ENCODE data around the gene PLCB4.
"Not testable (repeated sequence)": the region's sequence is repeated elsewhere in the genome, so short reads cannot be mapped to it uniquely, and the experiment has no call there.

Gene PLCB4

DNA sequence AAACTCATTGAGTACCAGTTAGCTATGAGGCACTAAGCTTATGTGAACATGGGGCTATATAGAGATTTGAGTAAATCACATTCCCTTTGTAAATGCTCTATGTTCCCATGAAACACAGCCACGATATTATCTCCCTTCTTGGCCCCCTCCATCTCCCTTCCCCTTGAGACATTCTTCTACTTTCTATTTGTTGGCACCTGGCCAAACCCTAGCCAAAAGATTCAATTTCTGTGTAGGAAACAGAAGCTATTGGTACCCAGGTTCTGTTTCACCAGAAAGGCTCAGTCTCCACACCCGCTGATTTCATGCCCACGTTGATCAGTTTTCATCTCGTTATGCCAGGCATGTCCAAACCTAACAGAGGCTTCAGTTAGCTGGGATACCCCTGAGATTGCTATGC, 300.0 kb downstream of the PLCB4 start:
- DNase-seq (no peak), ATAC-seq (no peak)
- Mint-ChIP-seq H3K9me3 (no peaks in the 10 kb centered on the region), H3K4me3 (no peak overlapping the region), H3K27ac (no peak overlapping the region), H3K4me1 (no peaks in the 10 kb centered on the region), H3K36me3 (ENCODE audit: low read depth) (no peaks in the 10 kb centered on the region), H3K27me3 (no peaks in the 10 kb centered on the region)

DNA sequence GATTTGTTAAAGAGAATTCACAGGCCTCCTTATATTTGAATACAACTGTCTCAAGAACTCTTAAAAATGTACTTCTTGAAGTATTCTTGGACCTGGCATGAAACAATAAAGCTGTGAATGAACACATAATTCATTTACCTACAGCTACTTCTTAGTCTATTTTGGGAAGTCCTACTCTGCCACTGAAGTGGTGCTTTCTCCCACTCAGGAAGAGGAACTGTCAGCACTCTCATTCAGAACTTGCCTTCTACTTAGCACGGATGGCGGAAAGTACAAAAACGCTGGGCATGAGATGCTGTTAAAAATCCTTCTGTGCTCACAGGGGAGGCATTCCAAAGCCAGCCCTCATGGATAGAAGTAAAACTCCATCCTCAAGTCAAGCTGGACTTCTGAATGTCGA, 300.7 kb downstream of the PLCB4 start:
- DNase-seq (no peak), ATAC-seq (no peak)
- Mint-ChIP-seq H3K4me3 (no peak overlapping the region), H3K9me3 (no peaks in the 10 kb centered on the region), H3K36me3 (ENCODE audit: low read depth) (no peaks in the 10 kb centered on the region), H3K27ac (no peak overlapping the region), H3K4me1 (no peaks in the 10 kb centered on the region), H3K27me3 (no peaks in the 10 kb centered on the region)

DNA sequence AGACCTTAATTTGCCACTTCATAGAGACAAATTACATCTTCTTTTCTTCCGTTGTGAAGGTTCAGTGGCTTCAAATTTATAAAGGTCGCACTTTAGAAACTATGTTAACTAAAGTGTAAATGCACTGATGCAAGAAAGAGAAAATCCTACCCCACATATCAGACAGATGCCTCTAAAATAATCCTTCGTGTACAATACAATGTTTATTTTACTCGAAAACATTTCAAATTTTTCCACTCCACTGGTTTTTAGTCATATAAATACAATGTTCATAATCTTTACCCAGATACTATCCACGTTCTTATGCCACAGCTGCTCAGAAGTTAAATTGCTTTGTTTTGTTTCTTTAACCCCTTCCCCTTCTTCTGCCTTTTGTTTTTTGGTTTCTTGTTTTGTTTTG, 305.2 kb downstream of the PLCB4 start:
- H3K4me3 Mint-ChIP-seq = no peak overlapping the region
- H3K27me3 Mint-ChIP-seq = no peaks in the 10 kb centered on the region
- H3K4me1 Mint-ChIP-seq = no peaks in the 10 kb centered on the region
- no peaks in the 10 kb centered on the region for H3K36me3 Mint-ChIP-seq (ENCODE audit: low read depth)
- no peak overlapping the region for H3K27ac Mint-ChIP-seq
- no peaks in the 10 kb centered on the region for H3K9me3 Mint-ChIP-seq
- ATAC-seq (no peak), DNase-seq (no peak)

DNA sequence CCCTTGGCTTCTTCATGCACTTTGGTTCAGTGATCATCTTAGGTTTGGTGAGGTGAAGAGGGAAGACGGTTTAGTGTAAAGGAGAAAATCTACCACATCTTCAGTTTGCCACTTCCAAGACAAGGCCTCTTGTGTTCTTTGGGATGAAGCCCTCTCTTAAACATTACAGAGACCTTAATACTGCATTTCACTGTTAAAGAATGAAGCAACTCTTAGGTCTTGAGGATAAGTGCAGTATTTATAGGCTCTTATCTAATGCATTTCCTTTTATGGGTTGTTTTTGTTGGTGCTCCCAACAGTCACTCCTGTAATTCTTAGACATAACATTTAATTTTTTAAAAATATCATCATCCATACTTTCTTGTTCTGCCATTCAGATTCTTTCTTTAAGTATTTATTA, 305.6 kb downstream of the PLCB4 start:
- DNase-seq = no peak
- Mint-ChIP-seq H3K36me3 (ENCODE audit: low read depth) (no peaks in the 10 kb centered on the region), H3K9me3 (no peaks in the 10 kb centered on the region), H3K27ac (no peak overlapping the region), H3K4me1 (no peaks in the 10 kb centered on the region), H3K27me3 (no peaks in the 10 kb centered on the region), H3K4me3 (no peak overlapping the region)
- no peak for ATAC-seq

DNA sequence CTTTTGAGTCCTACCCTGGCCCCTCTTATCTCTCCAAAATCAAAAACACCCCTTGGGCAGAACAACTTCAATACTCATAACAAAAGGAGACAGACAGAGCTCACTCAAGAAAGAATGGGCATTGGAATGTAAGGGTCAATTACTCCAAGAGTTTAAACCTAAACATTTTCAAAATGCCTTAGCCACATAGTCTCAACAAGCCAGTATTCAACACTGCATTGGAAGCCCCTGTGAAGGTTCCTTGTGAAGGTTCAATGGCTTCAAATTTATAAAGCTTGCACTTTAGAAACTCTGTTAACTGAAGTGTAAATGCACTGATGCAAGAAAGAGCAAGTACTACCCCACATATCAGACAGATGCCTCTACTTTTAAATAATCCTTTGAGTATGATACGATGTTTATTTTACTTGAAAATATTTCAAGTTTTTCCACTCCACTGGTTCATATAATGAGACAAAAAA, 306.4 kb downstream of the PLCB4 start:
- Mint-ChIP-seq H3K4me3 (no peak overlapping the region), H3K27ac (no peak overlapping the region), H3K27me3 (no peaks in the 10 kb centered on the region), H3K4me1 (no peaks in the 10 kb centered on the region), H3K9me3 (no peaks in the 10 kb centered on the region), H3K36me3 (ENCODE audit: low read depth) (no peaks in the 10 kb centered on the region)
- DNase-seq (no peak), ATAC-seq (no peak)

DNA sequence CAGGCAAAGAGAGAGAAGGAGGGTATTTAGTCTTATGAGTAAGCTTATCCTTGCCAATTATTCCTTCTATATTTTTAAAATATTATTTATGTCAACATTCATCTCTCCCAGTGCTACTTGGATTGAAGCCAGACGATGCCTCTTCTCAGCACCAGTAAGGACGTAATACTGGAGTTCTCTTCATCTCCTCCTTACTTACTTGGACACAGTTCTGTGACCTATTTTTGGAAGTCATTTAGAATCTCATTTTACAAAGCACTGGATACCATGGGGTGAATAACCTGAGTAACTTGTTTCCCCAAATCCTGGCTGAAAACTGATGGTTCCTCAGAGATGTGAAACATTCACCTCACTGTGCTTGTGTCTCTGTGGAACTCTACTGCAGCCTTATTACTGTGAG, 308.1 kb downstream of the PLCB4 start:
- no peak overlapping the region for H3K4me3 Mint-ChIP-seq
- ATAC-seq = no peak
- no peaks in the 10 kb centered on the region for H3K4me1 Mint-ChIP-seq
- H3K27ac Mint-ChIP-seq = no peak overlapping the region
- H3K9me3 Mint-ChIP-seq = no peaks in the 10 kb centered on the region
- DNase-seq = no peak
- no peaks in the 10 kb centered on the region for H3K27me3 Mint-ChIP-seq
- H3K36me3 Mint-ChIP-seq (ENCODE audit: low read depth) = no peaks in the 10 kb centered on the region

DNA sequence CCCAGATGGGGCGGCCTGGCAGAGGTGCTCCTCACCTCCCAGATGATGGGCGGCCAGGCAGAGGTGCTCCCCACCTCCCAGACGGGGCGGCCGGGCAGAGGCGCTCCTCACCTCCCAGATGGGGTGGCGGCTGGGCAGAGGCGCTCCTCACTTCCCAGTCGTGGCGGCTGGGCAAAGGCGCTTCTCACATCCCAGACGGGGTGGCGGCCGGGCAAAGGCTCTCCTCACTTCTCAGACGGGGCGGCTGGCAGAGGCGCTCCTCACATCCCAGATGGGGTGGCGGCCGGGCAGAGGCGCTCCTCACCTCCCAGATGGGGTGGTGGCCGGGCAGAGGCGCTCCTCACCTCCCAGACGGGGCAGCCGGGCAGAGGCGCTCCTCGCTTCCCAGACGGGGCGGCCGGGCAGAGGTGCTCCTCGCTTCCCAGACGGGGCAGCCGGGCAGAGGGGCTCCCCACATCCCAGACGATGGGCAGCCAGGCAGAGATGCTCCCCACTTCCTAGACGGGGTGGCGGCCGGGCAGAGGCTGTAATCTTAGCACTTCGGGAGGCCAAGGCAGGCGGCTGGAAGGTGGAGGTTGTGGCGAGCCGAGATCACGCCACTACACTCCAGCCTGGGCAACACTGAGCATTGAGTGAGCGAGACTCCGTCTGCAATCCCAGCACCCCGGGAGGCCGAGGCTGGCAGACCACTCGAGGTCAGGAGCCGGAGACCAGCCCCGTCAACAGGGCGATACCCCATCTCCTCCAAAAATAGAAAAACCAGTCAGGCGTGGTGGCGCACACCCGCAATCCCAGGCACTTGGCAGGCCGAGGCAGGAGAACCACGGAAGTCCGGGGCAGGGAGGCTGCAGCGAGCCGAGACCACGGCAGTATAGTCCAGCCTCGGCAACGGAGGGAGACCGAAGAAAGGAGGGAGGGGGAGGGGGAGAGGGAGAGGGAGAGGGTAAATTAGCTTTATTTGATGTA, 316.7 kb downstream of the PLCB4 start:
- not testable (repeated sequence) for DNase-seq; H3K27me3 Mint-ChIP-seq; H3K9me3 Mint-ChIP-seq; H3K4me1 Mint-ChIP-seq; H3K4me3 Mint-ChIP-seq; H3K27ac Mint-ChIP-seq; ATAC-seq; H3K36me3 Mint-ChIP-seq (ENCODE audit: low read depth)

DNA sequence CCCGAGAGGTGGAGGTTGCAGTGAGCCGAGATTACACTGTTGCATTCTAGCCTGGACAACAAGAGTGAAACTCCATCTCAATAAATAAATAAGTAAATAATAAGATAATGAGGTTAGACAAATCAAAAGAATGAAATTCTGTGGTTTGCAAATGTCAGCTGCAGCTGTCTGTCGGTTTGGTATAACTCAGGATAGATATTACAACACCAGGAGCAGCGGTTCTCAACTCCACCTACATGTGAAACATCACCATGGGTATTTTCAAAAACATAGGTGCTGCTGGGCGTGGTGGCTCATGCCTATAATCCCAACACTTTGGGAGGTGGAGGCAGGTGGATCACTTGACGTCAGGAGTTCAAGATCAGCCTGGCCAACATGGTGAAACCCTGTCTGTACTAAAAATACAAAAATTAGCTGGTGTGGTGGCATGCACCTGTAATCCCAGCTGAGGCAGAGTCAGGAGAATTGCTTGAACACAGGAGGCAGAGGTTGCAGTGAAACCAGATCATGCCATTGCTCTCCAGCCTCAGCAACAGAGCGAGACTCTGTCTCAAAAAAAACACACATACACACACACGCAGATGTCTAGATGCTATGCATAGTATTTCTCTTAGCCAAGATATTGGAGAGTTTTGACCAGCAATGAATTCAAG, 319.4 kb downstream of the PLCB4 start:
- DNase-seq = no peak
- H3K9me3 Mint-ChIP-seq = peaks cover 3% of the 10 kb centered on the region
- no peaks in the 10 kb centered on the region for H3K27me3 Mint-ChIP-seq
- no peak overlapping the region for H3K27ac Mint-ChIP-seq
- no peaks in the 10 kb centered on the region for H3K36me3 Mint-ChIP-seq (ENCODE audit: low read depth)
- H3K4me3 Mint-ChIP-seq = no peak overlapping the region
- ATAC-seq = no peak
- no peaks in the 10 kb centered on the region for H3K4me1 Mint-ChIP-seq

DNA sequence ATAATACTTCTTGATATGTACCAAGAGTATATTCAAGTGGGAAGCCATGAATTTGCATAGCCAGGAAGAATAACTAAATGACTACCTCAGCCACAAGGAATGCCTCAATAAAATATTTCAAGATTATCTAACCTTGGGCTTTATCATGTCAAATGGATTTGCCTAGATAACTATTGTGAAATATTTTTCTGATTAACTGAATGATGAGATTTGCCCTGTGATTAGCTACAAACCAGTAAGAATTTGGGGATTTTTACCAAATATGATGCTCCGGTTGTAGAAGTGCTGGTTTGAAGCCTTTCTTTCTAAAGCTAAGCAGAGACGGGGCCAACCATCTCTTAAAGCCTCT, 319.9 kb downstream of the PLCB4 start:
- Mint-ChIP-seq H3K4me3 (no peak overlapping the region), H3K4me1 (no peaks in the 10 kb centered on the region), H3K27me3 (no peaks in the 10 kb centered on the region), H3K27ac (no peak overlapping the region), H3K36me3 (ENCODE audit: low read depth) (no peaks in the 10 kb centered on the region), H3K9me3 (peaks cover 3% of the 10 kb centered on the region)
- ATAC-seq (no peak), DNase-seq (no peak)

DNA sequence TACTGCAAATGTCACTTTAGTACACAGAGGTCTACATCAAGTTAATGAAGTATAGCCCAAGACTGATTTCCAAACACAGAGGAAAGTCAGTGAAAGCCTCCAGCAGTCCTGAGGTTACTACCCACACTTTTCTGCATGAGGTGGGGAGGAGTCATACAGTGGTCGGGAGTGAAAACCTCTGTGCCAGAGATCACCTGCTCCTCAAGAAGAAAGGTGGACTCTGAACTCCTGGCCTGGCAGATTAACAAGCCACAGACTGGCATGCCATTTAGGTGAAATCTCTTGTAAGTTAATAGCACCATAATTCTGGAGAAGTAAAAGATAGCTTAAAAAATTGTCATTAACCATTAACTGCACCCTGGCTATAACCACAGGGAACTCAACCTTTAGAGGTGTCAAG, 320.5 kb downstream of the PLCB4 start:
- Mint-ChIP-seq H3K27ac (no peak overlapping the region), H3K4me3 (no peak overlapping the region), H3K36me3 (ENCODE audit: low read depth) (no peaks in the 10 kb centered on the region), H3K9me3 (peaks cover 3% of the 10 kb centered on the region), H3K4me1 (no peaks in the 10 kb centered on the region), H3K27me3 (no peaks in the 10 kb centered on the region)
- DNase-seq = no peak
- no peak for ATAC-seq

DNA sequence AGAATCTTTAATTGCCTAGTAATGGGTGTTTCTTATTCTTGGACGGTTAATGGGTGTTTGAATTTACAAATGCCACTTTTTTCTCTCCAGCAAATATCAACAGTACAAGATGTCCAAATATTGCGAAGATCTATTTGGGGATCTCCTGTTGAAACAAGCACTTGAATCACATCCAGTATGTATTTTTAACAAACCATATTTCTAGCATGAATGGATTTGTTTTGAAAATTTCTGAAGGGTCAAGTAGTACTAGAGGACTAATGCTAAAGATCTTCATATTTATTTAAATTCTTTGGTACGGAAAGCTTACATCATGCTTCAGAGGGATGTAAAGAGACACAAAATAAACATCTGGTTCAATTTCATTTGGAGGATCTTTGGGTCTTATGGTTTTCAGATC, 321.6 kb downstream of the PLCB4 start:
- no peaks in the 10 kb centered on the region for H3K36me3 Mint-ChIP-seq (ENCODE audit: low read depth)
- ATAC-seq (no peak), DNase-seq (no peak)
- H3K27ac Mint-ChIP-seq = no peak overlapping the region
- H3K4me3 Mint-ChIP-seq = no peak overlapping the region
- peaks cover 3% of the 10 kb centered on the region for H3K9me3 Mint-ChIP-seq
- no peaks in the 10 kb centered on the region for H3K4me1 Mint-ChIP-seq
- H3K27me3 Mint-ChIP-seq = no peaks in the 10 kb centered on the region

DNA sequence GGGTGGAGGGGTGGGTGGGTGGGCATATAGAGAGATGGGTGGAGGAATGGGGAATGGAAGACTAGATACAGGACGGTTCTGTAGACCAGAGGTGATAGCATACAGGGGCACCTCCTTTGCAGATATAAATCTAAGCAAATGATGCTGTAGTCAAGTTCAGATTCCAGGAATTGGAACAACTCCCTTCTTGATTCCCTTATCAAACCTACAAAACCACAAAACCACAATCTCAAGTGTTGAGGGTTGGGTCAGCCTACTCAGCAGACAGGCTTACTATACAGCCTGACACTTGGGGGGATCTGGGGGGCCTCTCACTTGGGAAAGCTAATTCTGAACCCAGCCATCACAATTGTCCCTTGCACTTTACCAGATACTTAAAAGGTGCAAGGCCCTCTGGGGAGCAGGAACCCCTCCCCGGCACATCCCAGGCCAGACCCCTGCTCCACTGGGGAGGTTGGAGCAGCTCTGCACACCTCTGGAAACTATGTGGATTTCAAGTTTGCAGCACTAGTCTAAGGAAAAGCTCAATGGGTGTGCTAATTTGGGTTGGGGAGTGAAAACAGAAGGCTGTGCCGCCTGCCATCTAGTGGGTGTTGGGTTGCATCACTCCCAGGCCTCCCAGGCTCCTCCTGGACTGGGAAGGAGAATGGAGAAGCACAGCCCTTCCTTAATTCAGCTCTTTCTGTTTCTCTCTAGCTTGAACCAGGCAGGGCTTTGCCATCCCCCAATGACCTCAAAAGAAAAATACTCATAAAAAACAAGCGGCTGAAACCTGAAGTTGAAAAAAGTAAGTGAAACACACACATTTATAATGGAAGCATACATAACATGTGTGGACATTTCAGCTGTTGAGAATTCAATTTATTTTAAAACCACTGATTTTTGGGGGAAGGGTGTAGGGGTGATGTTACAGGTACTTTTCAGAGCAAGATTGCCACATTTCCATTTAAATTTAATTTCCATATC, 324.3 kb downstream of the PLCB4 start:
- no peak for DNase-seq
- no peaks in the 10 kb centered on the region for H3K4me1 Mint-ChIP-seq

DNA sequence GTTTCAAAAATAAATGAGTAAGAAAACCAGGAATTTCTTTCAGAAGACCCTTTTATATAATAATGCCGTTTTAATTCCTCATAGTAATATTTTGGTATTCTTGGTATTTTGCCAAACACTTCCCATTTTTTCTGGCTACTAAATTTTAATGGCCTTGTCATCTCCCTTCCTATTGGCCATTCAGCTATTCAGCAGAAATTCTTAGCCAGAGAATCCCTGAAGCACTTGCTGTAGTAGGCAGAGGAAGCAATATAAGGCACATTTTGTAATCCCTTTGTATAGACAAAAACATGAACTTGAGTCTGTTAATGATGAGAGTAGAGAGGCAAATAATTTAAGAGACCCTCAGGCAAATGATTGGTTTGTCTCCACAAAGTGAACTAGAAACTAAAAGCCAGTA, 327.1 kb downstream of the PLCB4 start:
- Mint-ChIP-seq H3K27ac (no peak overlapping the region), H3K27me3 (no peaks in the 10 kb centered on the region), H3K36me3 (ENCODE audit: low read depth) (no peaks in the 10 kb centered on the region), H3K9me3 (no peaks in the 10 kb centered on the region), H3K4me3 (no peak overlapping the region), H3K4me1 (no peaks in the 10 kb centered on the region)
- DNase-seq (no peak), ATAC-seq (no peak)

More for the DNA sequence above, 324.3 kb downstream of the PLCB4 start:
- no peak for ATAC-seq
- no peak overlapping the region for H3K4me3 Mint-ChIP-seq
- no peak overlapping the region for H3K27ac Mint-ChIP-seq
- H3K9me3 Mint-ChIP-seq = no peaks in the 10 kb centered on the region
- no peaks in the 10 kb centered on the region for H3K36me3 Mint-ChIP-seq (ENCODE audit: low read depth)
- H3K27me3 Mint-ChIP-seq = no peaks in the 10 kb centered on the region

DNA sequence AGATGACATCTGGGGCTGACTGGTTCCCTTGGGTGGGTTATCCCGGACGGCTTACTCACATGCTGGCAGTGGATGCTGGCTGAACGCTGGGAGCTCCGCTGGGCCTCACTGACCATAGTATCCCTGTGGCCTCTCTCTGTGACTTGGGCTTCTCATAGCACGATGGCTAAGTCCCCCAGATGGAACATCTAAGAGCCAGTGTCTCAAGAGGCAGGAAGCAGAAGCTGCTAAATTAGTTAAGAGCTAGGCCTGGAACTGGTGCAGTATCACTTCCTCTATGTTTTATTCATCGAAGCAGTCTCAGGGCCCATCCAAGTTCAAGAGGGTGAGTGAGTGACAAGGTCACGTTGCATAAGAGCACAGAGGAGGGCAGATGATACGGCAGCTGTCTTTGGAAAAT, 329.0 kb downstream of the PLCB4 start:
- Mint-ChIP-seq H3K27me3 (no peaks in the 10 kb centered on the region), H3K36me3 (ENCODE audit: low read depth) (no peaks in the 10 kb centered on the region), H3K9me3 (no peaks in the 10 kb centered on the region), H3K4me3 (no peak overlapping the region), H3K27ac (no peak overlapping the region), H3K4me1 (no peaks in the 10 kb centered on the region)
- no peak for DNase-seq
- no peak for ATAC-seq

Measured in activated naive CD8-positive, alpha-beta T cell treated with anti-CD3 and anti-CD28 coated beads, Interleukin-2, amount 50 U/mL, for 24 hours (primary cell).